GM13976 (cell line): ENCODE results near the gene EVA1A.

Experiments
- DNase-seq: peaks from one replicate; pipeline ENCODE4 v3.0.0; 2012; ENCODE audit warnings: low spot score
- in situ Hi-C: fragments of 300-500 bp; cut with MboI; formaldehyde crosslinking; loops from one replicate; pipeline ENCODE4 v1.12.0; 2022; ENCODE audit warnings: low sequenced_read_pairs, mixed read lengths, inconsistent platforms; ENCODE audit not compliant: unreplicated experiment
- TF ChIP-seq, protein P1 (sequence below): IDR thresholded peaks from 2 replicates; pipeline ENCODE4 v1.5.1; 2012; ENCODE audit warnings: borderline replicate concordance, mild to moderate bottlenecking; ENCODE audit not compliant: insufficient read depth; ENCODE audit errors: extremely low read depth, missing control alignments, control extremely low read depth

Gene EVA1A

GRCh38 chr2:75598589-75599155, 37.9 kb upstream of the EVA1A start:
- TF ChIP-seq, protein P1, sequence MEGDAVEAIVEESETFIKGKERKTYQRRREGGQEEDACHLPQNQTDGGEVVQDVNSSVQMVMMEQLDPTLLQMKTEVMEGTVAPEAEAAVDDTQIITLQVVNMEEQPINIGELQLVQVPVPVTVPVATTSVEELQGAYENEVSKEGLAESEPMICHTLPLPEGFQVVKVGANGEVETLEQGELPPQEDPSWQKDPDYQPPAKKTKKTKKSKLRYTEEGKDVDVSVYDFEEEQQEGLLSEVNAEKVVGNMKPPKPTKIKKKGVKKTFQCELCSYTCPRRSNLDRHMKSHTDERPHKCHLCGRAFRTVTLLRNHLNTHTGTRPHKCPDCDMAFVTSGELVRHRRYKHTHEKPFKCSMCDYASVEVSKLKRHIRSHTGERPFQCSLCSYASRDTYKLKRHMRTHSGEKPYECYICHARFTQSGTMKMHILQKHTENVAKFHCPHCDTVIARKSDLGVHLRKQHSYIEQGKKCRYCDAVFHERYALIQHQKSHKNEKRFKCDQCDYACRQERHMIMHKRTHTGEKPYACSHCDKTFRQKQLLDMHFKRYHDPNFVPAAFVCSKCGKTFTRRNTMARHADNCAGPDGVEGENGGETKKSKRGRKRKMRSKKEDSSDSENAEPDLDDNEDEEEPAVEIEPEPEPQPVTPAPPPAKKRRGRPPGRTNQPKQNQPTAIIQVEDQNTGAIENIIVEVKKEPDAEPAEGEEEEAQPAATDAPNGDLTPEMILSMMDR: no peak
- DNase-seq: no peak
- in situ Hi-C loops: no loop called here

DNA sequence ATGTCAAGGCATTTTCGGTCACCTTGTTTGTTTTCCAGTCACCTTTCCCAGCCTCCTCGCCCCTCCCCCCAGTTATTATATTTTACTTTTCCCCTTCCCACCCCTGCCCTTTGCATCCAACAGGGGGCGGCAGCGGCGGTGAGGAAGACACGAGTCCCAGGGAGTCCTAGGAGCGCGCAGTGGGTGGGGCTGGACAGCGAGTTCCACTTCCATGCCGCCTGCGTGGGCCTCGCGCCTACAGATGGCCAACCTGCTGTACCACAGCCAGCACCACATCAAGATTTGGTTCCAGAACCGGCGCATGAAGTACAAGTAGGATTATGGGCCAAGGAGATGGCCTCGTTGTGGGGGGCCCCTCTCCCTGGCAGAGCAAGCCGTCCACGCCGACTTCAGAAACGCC, 37.2 kb upstream of the EVA1A start:
- in situ Hi-C loops: no loop called here
- TF ChIP-seq, protein P1: no peak
- no peak for DNase-seq

GRCh38 chr2:75596784-75597183, 36.0 kb upstream of the EVA1A start:
- DNase-seq: no peak
- in situ Hi-C loops: no loop called here
- TF ChIP-seq, protein P1: no peak

DNA sequence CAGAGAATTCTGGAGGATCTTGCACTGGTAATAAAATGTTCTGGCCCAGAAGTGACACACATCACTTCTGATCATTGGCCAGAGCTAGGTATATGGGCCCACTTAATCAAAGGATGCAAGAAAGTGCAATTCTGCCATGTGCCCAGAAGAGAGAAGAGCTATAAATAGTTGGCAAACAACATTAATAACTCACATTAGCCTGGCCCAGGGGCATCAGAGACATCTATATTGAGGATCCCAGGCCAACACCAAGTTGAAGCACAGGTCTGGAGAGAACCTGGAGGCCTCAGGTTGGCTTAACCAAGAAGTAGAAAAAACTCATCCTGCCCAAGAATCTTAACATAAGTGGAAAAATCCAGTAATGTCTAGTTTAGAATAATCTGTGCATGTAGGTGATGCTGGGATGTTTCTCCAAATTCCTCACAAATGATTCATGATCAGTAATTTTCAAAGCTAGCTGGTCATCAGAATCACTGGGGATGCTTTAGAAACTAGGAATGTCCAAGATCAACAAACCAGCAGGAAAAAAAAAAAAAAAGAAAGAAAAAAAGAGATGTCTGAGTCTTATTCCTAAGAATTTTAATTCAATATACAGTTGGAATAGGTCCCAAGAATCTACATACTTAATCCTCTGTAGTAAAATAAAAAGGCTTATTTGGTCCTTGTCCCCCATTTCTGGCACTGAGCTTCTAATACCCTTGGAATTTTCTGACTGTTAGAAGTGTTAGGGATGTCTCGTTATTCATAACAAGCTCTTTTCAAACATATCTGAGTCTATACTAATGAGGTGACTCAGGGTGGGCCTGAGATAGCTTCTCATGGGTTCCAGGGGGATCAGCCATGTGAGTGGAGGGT, 35.0 kb upstream of the EVA1A start:
- TF ChIP-seq, protein P1: no peak
- DNase-seq: no peak
- in situ Hi-C loops: no loop called here

- TF ChIP-seq, protein P1: no peak
- in situ Hi-C loops: no loop called here
- no peak for DNase-seq
Observed at GRCh38 chr2:75594596-75594995, 33.9 kb upstream of the EVA1A start.

GRCh38 chr2:75592888-75593287, 32.1 kb upstream of the EVA1A start:
- no peak for DNase-seq
- in situ Hi-C loops: no loop called here
- TF ChIP-seq, protein P1: no peak
